B cell (primary cell): ENCODE measurements around the gene KCNJ11. TPM values are rescaled to one million over a fixed set of nuclear protein-coding genes. Genes with fewer than 3 reads are reported as not detected.

Experiments
- ATAC-seq: fragments of 200-7000 bp; cut with Tn5 transposase; one replicate; pipeline ENCODE4 v1.10.0; 2021; ENCODE audit warnings: low read depth, mild to moderate bottlenecking, moderate number of reproducible peaks, moderate library complexity
- CTCF ChIA-PET: fragments of 350-600 bp; sonication (Branson Sonifier 250); formaldehyde crosslinking; loops from one replicate; lab custom pipeline; 2021; ENCODE audit warnings: antibody characterized with exemption, inconsistent platforms; lab: Charles Lee
- POLR2A ChIA-PET: fragments of 350-600 bp; sonication (Branson Sonifier 250); formaldehyde crosslinking; loops from one replicate; lab custom pipeline; 2021; ENCODE audit warnings: antibody characterized with exemption; lab: Charles Lee
- DNase-seq: peaks from one replicate; pipeline ENCODE4 v3.0.0; 2013
- H2AFZ ChIP-seq: 2 replicates; pipeline ENCODE4 v1.6.1; 2012; ENCODE audit warnings: mild to moderate bottlenecking, low read depth, low read length; ENCODE audit not compliant: insufficient read depth, poor library complexity, severe bottlenecking
- H3K27ac ChIP-seq, 2 donors: 1 replicate in 1 of 2; 2 replicates in 1 of 2; pipeline ENCODE4 v1.5.1; 2012 to 2013; ENCODE audit warnings: low read length in 2 of 2, mild to moderate bottlenecking in 2 of 2, moderate library complexity in 1 of 2
- H3K27me3 ChIP-seq, 4 experiments: fragments of 200-600 bp in 1 of 4; sonication (generic) in 1 of 4; replicated peaks in 1 of 4; 1 replicate in 2 of 4; 2 replicates in 2 of 4; pipeline versions ENCODE4 v1.6.1 to v1.7.0; 2013 to 2016; ENCODE audit warnings: low read length in 3 of 4, mild to moderate bottlenecking in 2 of 4, mixed read lengths in 1 of 4, moderate library complexity in 1 of 4; ENCODE audit not compliant: insufficient read depth in 4 of 4, control insufficient read depth in 3 of 4; ENCODE audit errors: control extremely low read depth in 1 of 4
- H3K36me3 ChIP-seq, 2 experiments: replicated peaks in 1 of 2; 1 replicate in 1 of 2; 2 replicates in 1 of 2; pipeline versions ENCODE4 v1.6.1 to v1.7.1; 2013; ENCODE audit warnings: low read length in 1 of 2; ENCODE audit not compliant: insufficient read depth in 2 of 2, control insufficient read depth in 1 of 2; ENCODE audit errors: control extremely low read depth in 1 of 2, extremely low read depth in 1 of 2
- H3K4me1 ChIP-seq, 2 donors: fragments of 200-600 bp in 1 of 2; sonication (generic) in 1 of 2; 1 replicate in 1 of 2; 2 replicates in 1 of 2; pipeline versions ENCODE4 v1.5.1 to v1.6.1; 2013 to 2017; ENCODE audit warnings: low read length in 2 of 2; ENCODE audit not compliant: control insufficient read depth in 2 of 2, insufficient read depth in 2 of 2
- H3K4me2 ChIP-seq: replicated peaks from 2 replicates; pipeline ENCODE3; 2012; ENCODE audit warnings: mild to moderate bottlenecking, low read depth, low read length; ENCODE audit not compliant: poor library complexity, severe bottlenecking
- H3K4me3 ChIP-seq, 5 experiments: fragments of 200-600 bp in 1 of 5; sonication (generic) in 1 of 5; 1 replicate in 3 of 5; 2 replicates in 2 of 5; pipeline versions ENCODE4 v1.5.1 to v1.7.0; 2011 to 2016; ENCODE audit warnings: low read length in 4 of 5, mild to moderate bottlenecking in 4 of 5, low read depth in 2 of 5, control low read depth in 1 of 5, moderate library complexity in 1 of 5; ENCODE audit not compliant: insufficient read depth in 1 of 5; ENCODE audit errors: control extremely low read depth in 1 of 5, extremely low read depth in 1 of 5
- H3K79me2 ChIP-seq: fragments of 200-600 bp; sonication (generic); one replicate; pipeline ENCODE4 v1.6.0; 2016; ENCODE audit warnings: low read length; ENCODE audit not compliant: control insufficient read depth, insufficient read depth
- H3K9ac ChIP-seq: fragments of 200-600 bp; sonication (generic); 2 replicates; pipeline ENCODE4 v1.6.1; 2017; ENCODE audit warnings: mild to moderate bottlenecking, low read length, moderate library complexity
- H3K9me3 ChIP-seq, 3 donors: one replicate each; pipeline versions ENCODE4 v1.6.1 to v1.7.1; 2013; ENCODE audit warnings: low read length in 2 of 3; ENCODE audit not compliant: control insufficient read depth in 2 of 3, insufficient read depth in 1 of 3; ENCODE audit errors: control extremely low read depth in 1 of 3
- H4K20me1 ChIP-seq: 2 replicates; pipeline ENCODE4 v1.6.0; 2012; ENCODE audit warnings: mild to moderate bottlenecking, low read length; ENCODE audit not compliant: insufficient read depth, control insufficient read depth, poor library complexity, severe bottlenecking
- H3K27ac Mint-ChIP-seq: one replicate; pipeline ENCODE4 v1.8.0; 2021; ENCODE audit warnings: mixed read lengths
- H3K27me3 Mint-ChIP-seq: one replicate; pipeline ENCODE4 v1.8.0; 2021; ENCODE audit warnings: mixed read lengths
- H3K4me1 Mint-ChIP-seq: one replicate; pipeline ENCODE4 v1.8.0; 2021; ENCODE audit warnings: mixed read lengths
- H3K4me3 Mint-ChIP-seq: one replicate; pipeline ENCODE4 v1.8.0; 2021; ENCODE audit warnings: mixed read lengths
- H3K9me3 Mint-ChIP-seq: one replicate; pipeline ENCODE4 v1.8.0; 2022; ENCODE audit warnings: mixed read lengths; ENCODE audit not compliant: insufficient read depth
- CTCF ChIP-seq: fragments of 200-600 bp; IDR thresholded peaks from one replicate; pipeline ENCODE4 v1.8.0; 2022; ENCODE audit warnings: antibody characterized with exemption, mild to moderate bottlenecking
- EZH2 ChIP-seq: IDR thresholded peaks from 2 replicates; pipeline ENCODE4 v1.6.1; 2012; ENCODE audit warnings: borderline replicate concordance, low read depth, mild to moderate bottlenecking, moderate library complexity, low read length; ENCODE audit not compliant: insufficient read depth, poor library complexity, severe bottlenecking
- WGBS: methylation state at CpG from one replicate; pipeline ENCODE4 v1.1.5; 2013; ENCODE audit warnings: missing lambda C conversion rate; ENCODE audit not compliant: insufficient coverage; 5-methylcytosine and 5-hydroxymethylcytosine counted together
- intact Hi-C: fragments of 100-400 bp; cut with micrococcal nuclease; formaldehyde crosslinking; loops from one replicate; pipeline ENCODE4 v1.10.0; 2022
- polyA plus RNA-seq: library from polyadenylated mRNA; depleted of rRNA; stranded (reverse); fragments of >200 nt; gene quantifications from 2 replicates; pipeline ENCODE4 v1.2.3, GENCODE V29; 2012
- total RNA-seq, 2 donors: library from RNA; stranded (reverse); fragments of 120-200 nt in 1 of 2; gene quantifications; 1 replicate in 1 of 2; 2 replicates in 1 of 2; pipeline versions ENCODE4 v1.2.3 to v1.2.4, GENCODE V29; 2013 to 2022

The KCNJ11 gene
- total and polyA plus RNA-seq, 2 donors (not counting 1 experiment from before 2014, with no cell fraction given): 1.4 to 2.1 TPM

DNA sequence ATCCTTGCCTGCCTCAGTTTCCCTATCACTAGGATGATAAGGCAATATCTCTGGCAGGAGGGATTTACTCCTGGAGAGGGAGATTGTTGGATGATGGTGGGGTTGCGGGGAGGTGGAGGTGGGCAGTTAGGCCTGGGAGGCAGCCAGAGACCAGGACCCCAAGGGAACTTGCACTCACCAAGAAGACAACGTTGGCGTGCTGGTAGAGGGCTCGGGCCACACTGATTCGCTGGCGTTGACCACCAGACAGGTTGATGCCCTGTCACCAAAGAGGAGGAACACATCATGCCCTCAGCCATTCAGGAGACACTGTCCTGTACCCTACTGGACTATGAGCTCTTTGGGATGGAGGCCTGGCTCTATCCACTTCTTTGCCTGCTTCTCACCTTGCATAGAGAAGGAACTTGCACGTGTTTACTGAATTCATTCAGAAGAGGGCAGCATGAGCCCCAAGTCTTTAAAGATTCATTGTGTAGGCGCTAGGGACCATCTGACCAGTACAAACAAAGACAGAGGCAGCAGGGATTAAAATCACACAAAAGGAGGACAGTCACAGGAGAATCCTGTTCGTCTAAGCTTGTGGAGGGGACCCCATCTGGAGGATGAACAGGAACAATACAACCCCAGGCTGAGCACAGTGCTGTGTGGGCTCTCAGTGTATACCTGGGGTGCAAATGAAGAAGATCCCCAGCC is 24.2 kb upstream of the KCNJ11 start:
- Histone ChIP-seq H3K4me3 (no peak overlapping the region), H2AFZ (no peak overlapping the region), H3K27me3 (peaks cover 0 to 6% (median 0%) of the 10 kb centered on the region in 4 experiments), H3K27ac (no peak overlapping the region), H3K79me2 (no peaks in the 10 kb centered on the region), H3K36me3 (no peaks in the 10 kb centered on the region), H3K4me1 (no peaks in the 10 kb centered on the region), H3K4me2 (no peak overlapping the region), H3K9ac (no peak overlapping the region), H3K9me3 (peaks cover 0 to under 1% (median 0%) of the 10 kb centered on the region in 3 donors), H4K20me1 (no peaks in the 10 kb centered on the region)
- no peak overlapping the region for H3K27ac Mint-ChIP-seq
- ChIA-PET CTCF (no interaction called here), POLR2A (no interaction called here)
- no peaks in the 10 kb centered on the region for H3K4me1 Mint-ChIP-seq
- WGBS: 82% methylated on average over 9 of the region's 9 CpGs
- no peak for TF ChIP-seq CTCF
- TF ChIP-seq EZH2: no peak
- DNase-seq (no peak), ATAC-seq (no peak)
- H3K27me3 Mint-ChIP-seq: peaks cover 19% of the 10 kb centered on the region
- no peak overlapping the region for H3K4me3 Mint-ChIP-seq
- intact Hi-C loops: no loop called here
- no peaks in the 10 kb centered on the region for H3K9me3 Mint-ChIP-seq

DNA sequence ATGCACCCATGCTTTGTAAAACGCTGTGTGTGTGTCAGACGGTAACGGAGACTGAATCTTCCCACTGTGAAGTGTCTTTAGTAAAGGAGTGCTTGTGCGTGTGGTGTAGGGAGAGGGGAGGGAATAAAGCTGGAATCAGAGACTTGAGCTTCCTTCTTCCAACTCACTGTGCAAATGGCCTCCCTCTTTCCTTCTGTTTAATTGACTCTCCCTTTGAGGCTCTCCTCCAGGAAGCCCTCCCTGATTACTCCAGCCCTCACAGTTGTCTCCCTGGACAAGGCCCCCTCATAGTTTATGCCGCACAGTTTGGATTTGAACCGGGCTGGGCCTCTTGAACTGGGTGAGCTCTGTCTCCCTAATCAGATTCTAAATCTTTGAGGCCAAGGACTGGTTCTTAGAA is 23.0 kb upstream of the KCNJ11 start:
- Histone ChIP-seq H3K9me3 (peaks cover 0 to 2% (median 0%) of the 10 kb centered on the region in 3 donors), H3K9ac (no peak overlapping the region), H3K4me2 (no peak overlapping the region), H2AFZ (no peak overlapping the region), H3K27ac (no peak overlapping the region), H3K4me3 (no peak overlapping the region), H4K20me1 (no peaks in the 10 kb centered on the region), H3K36me3 (no peaks in the 10 kb centered on the region), H3K4me1 (no peaks in the 10 kb centered on the region), H3K79me2 (no peaks in the 10 kb centered on the region), H3K27me3 (peaks cover 0 to 6% (median 0%) of the 10 kb centered on the region in 4 experiments)
- DNase-seq (no peak), ATAC-seq (no peak)
- no peaks in the 10 kb centered on the region for H3K4me1 Mint-ChIP-seq
- peaks cover 12% of the 10 kb centered on the region for H3K27me3 Mint-ChIP-seq
- H3K4me3 Mint-ChIP-seq: no peak overlapping the region
- ChIA-PET POLR2A (no interaction called here), CTCF (interaction anchor here (0.7 kb wide), 2 partner anchors 18 to 110 kb away, joined by 4 to 5 read pairs; no protein-coding TSS in a partner anchor)
- no peak overlapping the region for H3K27ac Mint-ChIP-seq
- intact Hi-C loops: no loop called here
- WGBS: 83% methylated on average over 5 of the region's 6 CpGs
- H3K9me3 Mint-ChIP-seq: no peaks in the 10 kb centered on the region
- TF ChIP-seq CTCF: no peak
- TF ChIP-seq EZH2: no peak
